Heart right ventricle (tissue), 16 donors: ENCODE data around the gene RAB6B. TPM values are rescaled to one million over a fixed set of nuclear protein-coding genes. Genes with fewer than 3 reads are reported as not detected.
A peak's percentile ranks its signal among the peaks of the same experiment; 100 is the strongest.

Source experiments
- ATAC-seq, 8 donors: fragments of 200-7000 bp; cut with Tn5 transposase; one replicate each; pipeline ENCODE4 v1.9.1; 2020; ENCODE audit warnings: mild to moderate bottlenecking in 8 of 8, moderate library complexity in 8 of 8, moderate number of reproducible peaks in 1 of 8
- DNase-seq, 2 donors: peaks; one replicate each; pipeline ENCODE4 v3.0.0-alpha.2; 2020
- H3K27ac ChIP-seq, 10 donors: fragments of 200-600 bp; sonication (generic) in 2 of 10; one replicate each; pipeline versions ENCODE4 v1.5.0 to v1.8.0; 2020 to 2022; ENCODE audit warnings: mild to moderate bottlenecking in 3 of 10
- H3K27me3 ChIP-seq, 7 donors: fragments of 200-600 bp; one replicate each; pipeline ENCODE4 v1.8.0; 2021 to 2022; ENCODE audit warnings: mild to moderate bottlenecking in 2 of 7
- H3K36me3 ChIP-seq, 9 donors: fragments of 200-600 bp; sonication (generic) in 1 of 9; one replicate each; pipeline versions ENCODE4 v1.5.0 to v1.8.0; 2020 to 2022; ENCODE audit warnings: mild to moderate bottlenecking in 2 of 9
- H3K4me1 ChIP-seq, 9 donors: fragments of 200-600 bp; sonication (generic) in 1 of 9; one replicate each; pipeline versions ENCODE4 v1.5.0 to v1.8.0; 2020 to 2022; ENCODE audit warnings: mild to moderate bottlenecking in 4 of 9
- H3K4me3 ChIP-seq, 10 donors: fragments of 200-600 bp; sonication (generic) in 2 of 10; one replicate each; pipeline versions ENCODE4 v1.5.0 to v1.8.0; 2020 to 2022; ENCODE audit warnings: mild to moderate bottlenecking in 7 of 10, moderate library complexity in 2 of 10
- H3K9me3 ChIP-seq, 11 donors: fragments of 200-600 bp in 10 of 11; sonication (generic) in 2 of 11; one replicate each; pipeline versions ENCODE4 v1.5.0 to v1.8.0; 2013 to 2022; ENCODE audit warnings: mild to moderate bottlenecking in 2 of 11, control low read depth in 1 of 11, moderate library complexity in 1 of 11
- CTCF ChIP-seq, 9 donors: fragments of 200-600 bp; sonication (generic) in 2 of 9; IDR thresholded peaks; one replicate each; pipeline versions ENCODE4 v1.5.0 to v1.8.0; 2021 to 2022; ENCODE audit warnings: antibody characterized with exemption in 9 of 9, mild to moderate bottlenecking in 5 of 9, moderate library complexity in 1 of 9
- WGBS, 2 donors: extraction: QIAGEN DNeasy Blood & Tissue Kit; methylation state at CpG; one replicate each; pipeline ENCODE4 v1.1.7; 2013; ENCODE audit warnings: inconsistent platforms in 1 of 2; 5-methylcytosine and 5-hydroxymethylcytosine counted together
- intact Hi-C, 10 donors: fragments of 100-400 bp; cut with DNase I; formaldehyde crosslinking; loops; one replicate each; pipeline versions ENCODE4 v1.11.1 to v1.14.2; 2022
- polyA plus RNA-seq, 2 donors: library from polyadenylated mRNA; stranded (reverse); fragments of 200-250 nt; gene quantifications; one replicate each; pipeline ENCODE4 v1.2.3, GENCODE V29; 2013
- total RNA-seq, 10 donors: library from RNA; stranded (reverse); fragmentation: NEBNext Ultra II Directional in 3 of 10; extraction: Animal tissue kit (Norgen Biotek cat#: 25700) in 3 of 10; gene quantifications; one replicate each; pipeline versions ENCODE4 v1.2.1 to v1.2.4, GENCODE V29; 2021 to 2023
- donor health status: Arrhythmogenic right ventricular cardiomyopathy.
- donor health status: ischemic (EF 13 %, LVEDD 7.1; RV severe dilation, severe dysfunction).
- donor health status: healthy with polysubstance abuse.
- donor health status: DM: no; HTN: yes; CAD: no.
- donor health status: DM: no; HTN: no; CAD: no.
- donor health status: ischemic (EF 25% LVEDD 6.9; RV normal size, moderate dysfunction).
- donor health status: ischemic (EF 25% LVEDD 5.7; RV mildly dilated, moderate dysfunction).
- donor health status: healthy.
- donor health status: DM: yes; HTN: yes; CAD: no.
- donor health status: Ischemic cardiomyopathy.
- donor health status: ischemic (EF 35%, LVEDD 5.7; RV mildly dilated, moderate dysfunction).
- donor health status: nonischemic (EF 11% LVEDD 7.7; RV severe dilation, severe dysfunction).
- donor health status: DM: yes; HTN: yes; CAD: no.
- donor health status: PGD.
- donor health status: ischemic (EF 29% LVEDD 5.4; RV normal size, mild dysfunction).
- donor health status: nonischemic (EF 23%, LVEDD 6.1; RV moderate dilation, normal function).

Gene RAB6B
- total and polyA plus RNA-seq, 12 donors, result 7.0 to 73.8 (median 44.2) TPM

- no peaks in the 10 kb centered on the region for H3K27me3 ChIP-seq
- 75 to 87% methylated on average over 5 of the region's 5 CpGs for WGBS, 2 donors
- TF ChIP-seq CTCF (IDR thresholded peaks at IDR 0.05), result no peak
- H3K4me3 ChIP-seq, result no peak overlapping the region
- ATAC-seq (peak in 2 of 8 donors; percentile 11 to 19), DNase-seq (no peak)
- peaks cover 11 to 64% (median 49%) of the 10 kb centered on the region in 9 donors for H3K4me1 ChIP-seq
- intact Hi-C loops, result loop anchor here in 1 of 10 donors (10.0 kb wide), 1 partner anchor 91 kb away; no protein-coding TSS in a partner anchor
- peak overlapping the region in 2 of 10 donors; percentile 44 to 81 for H3K27ac ChIP-seq
- H3K9me3 ChIP-seq, result no peaks in the 10 kb centered on the region
- no peaks in the 10 kb centered on the region for H3K36me3 ChIP-seq
Measured at GRCh38 chr3:133943639-133944141, 48.0 kb upstream of the RAB6B start.

DNA sequence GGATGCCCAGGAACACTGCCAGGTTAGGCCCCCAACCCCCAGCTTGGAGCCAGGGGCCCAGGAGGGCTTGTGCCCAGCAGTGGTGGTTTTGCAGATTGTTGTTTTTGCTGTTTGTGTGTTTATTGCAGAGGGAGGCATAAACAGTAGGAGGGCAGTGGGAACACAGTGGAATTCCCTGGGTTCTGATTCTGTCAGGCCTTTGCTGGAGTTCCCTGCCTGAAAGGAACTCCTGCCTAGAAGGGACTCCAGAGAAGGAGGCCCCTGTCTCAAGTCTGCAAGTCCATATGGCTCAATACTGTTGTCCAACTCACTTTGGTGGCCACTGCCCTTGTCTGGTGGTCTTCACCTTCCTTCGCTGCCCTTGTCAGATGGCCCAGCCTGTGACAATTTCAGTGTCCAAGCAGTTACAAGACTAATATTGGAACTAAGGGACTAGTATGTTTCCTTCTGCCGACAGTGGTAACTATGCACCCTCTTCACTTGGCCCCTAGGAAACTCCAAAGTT, 47.4 kb upstream of the RAB6B start:
- no peak overlapping the region for H3K27ac ChIP-seq
- ATAC-seq, result no peak
- no peak for TF ChIP-seq CTCF (IDR thresholded peaks at IDR 0.05)
- no peaks in the 10 kb centered on the region for H3K9me3 ChIP-seq
- H3K36me3 ChIP-seq, result no peaks in the 10 kb centered on the region
- no peak overlapping the region for H3K4me3 ChIP-seq
- no peak for DNase-seq
- no peaks in the 10 kb centered on the region for H3K27me3 ChIP-seq
- H3K4me1 ChIP-seq, result peaks cover 15 to 59% (median 48%) of the 10 kb centered on the region in 9 donors
- intact Hi-C loops, result loop anchor here in 1 of 10 donors (10.0 kb wide), 1 partner anchor 92 kb away; no protein-coding TSS in a partner anchor
- 97 to 98% methylated on average over 2 of the region's 2 CpGs for WGBS, 2 donors

DNA sequence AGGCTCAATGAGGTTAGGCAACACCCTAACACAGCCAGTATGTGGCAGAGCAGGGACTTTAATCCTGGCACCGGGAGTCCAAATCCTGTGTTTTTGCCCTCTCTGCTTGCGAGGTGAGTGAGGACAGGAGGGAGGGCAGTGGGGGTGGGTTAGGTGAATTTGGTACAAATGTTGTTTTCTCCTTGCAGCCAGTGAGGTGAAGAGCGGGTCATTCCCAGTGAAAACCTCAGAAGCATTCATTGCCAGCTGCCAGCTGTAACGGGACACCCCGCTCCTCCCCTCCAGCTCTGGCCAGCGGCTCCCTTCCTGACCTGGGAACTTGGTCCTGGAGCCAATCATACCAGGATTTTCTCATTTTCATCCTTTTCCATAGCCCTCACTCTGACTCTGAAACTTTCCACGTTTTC, 45.7 kb upstream of the RAB6B start:
- H3K36me3 ChIP-seq, result no peaks in the 10 kb centered on the region
- 54 to 63% methylated on average over 7 of the region's 7 CpGs for whole genome bisulfite sequencing, 2 donors
- peaks cover 15 to 48% (median 36%) of the 10 kb centered on the region in 9 donors for H3K4me1 ChIP-seq
- H3K27ac ChIP-seq, result no peak overlapping the region
- H3K4me3 ChIP-seq, result no peak overlapping the region
- no peaks in the 10 kb centered on the region for H3K27me3 ChIP-seq
- no peaks in the 10 kb centered on the region for H3K9me3 ChIP-seq
- no peak for TF ChIP-seq CTCF (IDR thresholded peaks at IDR 0.05)
- intact Hi-C loops, result loop anchor here in 1 of 10 donors (10.0 kb wide), 1 partner anchor 93 kb away; no protein-coding TSS in a partner anchor
- no peak for DNase-seq
- ATAC-seq, result no peak

DNA sequence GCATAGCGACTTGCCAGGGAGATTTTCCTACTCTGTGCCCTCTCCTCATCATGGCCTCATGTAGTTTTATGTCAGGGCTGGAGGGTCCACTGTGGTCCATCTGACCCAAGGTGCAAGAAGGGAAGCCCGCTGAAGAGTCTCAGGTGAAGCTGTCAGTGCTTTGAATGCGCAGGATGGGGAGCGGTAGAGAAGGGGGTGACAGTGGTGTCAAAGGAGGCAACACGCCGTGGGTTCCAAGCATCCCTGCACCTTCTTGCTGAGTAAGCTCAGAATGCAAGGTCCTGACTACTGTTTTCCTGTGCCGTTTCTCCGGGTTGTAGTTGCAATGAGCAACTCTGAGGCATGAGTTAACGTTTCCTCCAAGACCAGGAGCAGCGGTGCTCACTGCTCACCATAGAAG, 44.9 kb upstream of the RAB6B start:
- H3K27me3 ChIP-seq, result no peaks in the 10 kb centered on the region
- H3K4me1 ChIP-seq, result peaks cover 9 to 39% (median 27%) of the 10 kb centered on the region in 9 donors
- DNase-seq (no peak), ATAC-seq (no peak)
- no peaks in the 10 kb centered on the region for H3K36me3 ChIP-seq
- H3K4me3 ChIP-seq, result no peak overlapping the region
- TF ChIP-seq CTCF (IDR thresholded peaks at IDR 0.05), result no peak
- H3K27ac ChIP-seq, result no peak overlapping the region
- WGBS, 2 donors, result 86 to 89% methylated on average over 10 of the region's 10 CpGs
- intact Hi-C loops, result loop anchor here in 1 of 10 donors (10.0 kb wide), 1 partner anchor 94 kb away; no protein-coding TSS in a partner anchor
- no peaks in the 10 kb centered on the region for H3K9me3 ChIP-seq
